Omental fat pad (tissue), 4 donors: ENCODE data around the gene ADAMTSL3. TPM values are rescaled to one million over a fixed set of nuclear protein-coding genes. Genes with fewer than 3 reads are reported as not detected.

Experiments used
- ATAC-seq: fragments of 150-250 bp; one replicate; pipeline ENCODE4 v1.9.1; 2016; ENCODE audit warnings: mild to moderate bottlenecking, moderate library complexity; ENCODE audit not compliant: low FRiP score
- DNase-seq: peaks from one replicate; pipeline ENCODE4 v3.0.0-alpha.2; 2019; ENCODE audit warnings: low spot score
- total RNA-seq, 4 donors: library from RNA; depleted of rRNA; stranded (reverse); fragments of >200 nt; gene quantifications; one replicate each; pipeline ENCODE4 v1.1.0, GENCODE V29; 2016
- TF ChIP-seq, protein P1 (sequence below), 3 donors: fragments of 450-650 bp; IDR thresholded peaks; one replicate each; pipeline ENCODE4 v1.5.1; 2016 to 2017; ENCODE audit warnings: antibody characterized with exemption in 3 of 3, mild to moderate bottlenecking in 3 of 3, moderate library complexity in 2 of 3

ADAMTSL3 gene
- total RNA-seq, 4 donors from 2014 or later = 4.9 to 28.1 (median 8.4) TPM

DNA sequence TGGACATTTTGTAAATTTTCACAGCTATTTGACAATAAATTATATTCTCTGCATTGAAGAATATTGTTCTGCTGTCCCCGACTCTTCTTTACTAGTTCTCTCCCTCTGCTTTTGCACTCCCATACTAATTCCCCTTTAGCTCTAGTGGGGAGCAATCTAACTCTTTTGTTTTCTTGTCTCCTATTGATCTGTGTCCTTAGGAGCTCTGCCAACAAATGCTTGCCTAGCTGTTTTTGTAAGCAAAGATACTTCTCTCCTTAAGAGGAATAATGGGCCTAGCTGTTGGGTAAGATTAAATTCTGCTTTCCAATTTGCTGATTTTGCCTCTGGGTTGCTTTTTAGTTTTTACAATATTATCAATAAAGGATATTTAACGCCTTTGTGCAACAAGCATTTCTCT lies 17.7 kb downstream of the ADAMTSL3 start:
- no peak for ATAC-seq
- DNase-seq = no peak
- TF ChIP-seq, protein P1, sequence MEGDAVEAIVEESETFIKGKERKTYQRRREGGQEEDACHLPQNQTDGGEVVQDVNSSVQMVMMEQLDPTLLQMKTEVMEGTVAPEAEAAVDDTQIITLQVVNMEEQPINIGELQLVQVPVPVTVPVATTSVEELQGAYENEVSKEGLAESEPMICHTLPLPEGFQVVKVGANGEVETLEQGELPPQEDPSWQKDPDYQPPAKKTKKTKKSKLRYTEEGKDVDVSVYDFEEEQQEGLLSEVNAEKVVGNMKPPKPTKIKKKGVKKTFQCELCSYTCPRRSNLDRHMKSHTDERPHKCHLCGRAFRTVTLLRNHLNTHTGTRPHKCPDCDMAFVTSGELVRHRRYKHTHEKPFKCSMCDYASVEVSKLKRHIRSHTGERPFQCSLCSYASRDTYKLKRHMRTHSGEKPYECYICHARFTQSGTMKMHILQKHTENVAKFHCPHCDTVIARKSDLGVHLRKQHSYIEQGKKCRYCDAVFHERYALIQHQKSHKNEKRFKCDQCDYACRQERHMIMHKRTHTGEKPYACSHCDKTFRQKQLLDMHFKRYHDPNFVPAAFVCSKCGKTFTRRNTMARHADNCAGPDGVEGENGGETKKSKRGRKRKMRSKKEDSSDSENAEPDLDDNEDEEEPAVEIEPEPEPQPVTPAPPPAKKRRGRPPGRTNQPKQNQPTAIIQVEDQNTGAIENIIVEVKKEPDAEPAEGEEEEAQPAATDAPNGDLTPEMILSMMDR (IDR thresholded peaks at IDR 0.05) = no peak

DNA sequence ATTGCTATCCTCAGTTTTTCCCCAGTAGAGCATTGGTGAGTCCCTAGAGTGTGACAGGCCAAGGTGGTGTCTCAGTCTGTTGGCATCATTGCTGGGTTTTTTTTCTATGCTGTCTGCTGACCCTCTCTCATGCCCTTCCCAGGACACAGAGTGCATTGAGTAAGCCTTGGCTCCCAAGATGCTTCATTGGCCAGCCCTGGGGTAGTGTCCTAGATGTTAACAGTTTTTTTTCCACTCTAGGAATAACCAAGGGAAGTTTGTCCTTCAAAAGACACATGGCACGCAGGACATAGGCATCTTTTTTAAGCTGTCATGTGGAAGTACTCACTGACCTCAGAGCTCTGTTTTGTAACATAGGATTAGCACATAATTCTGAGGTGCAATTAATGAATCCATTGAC lies 19.5 kb downstream of the ADAMTSL3 start:
- TF ChIP-seq, protein P1 (IDR thresholded peaks at IDR 0.05) = no peak
- DNase-seq (no peak), ATAC-seq (no peak)

DNA sequence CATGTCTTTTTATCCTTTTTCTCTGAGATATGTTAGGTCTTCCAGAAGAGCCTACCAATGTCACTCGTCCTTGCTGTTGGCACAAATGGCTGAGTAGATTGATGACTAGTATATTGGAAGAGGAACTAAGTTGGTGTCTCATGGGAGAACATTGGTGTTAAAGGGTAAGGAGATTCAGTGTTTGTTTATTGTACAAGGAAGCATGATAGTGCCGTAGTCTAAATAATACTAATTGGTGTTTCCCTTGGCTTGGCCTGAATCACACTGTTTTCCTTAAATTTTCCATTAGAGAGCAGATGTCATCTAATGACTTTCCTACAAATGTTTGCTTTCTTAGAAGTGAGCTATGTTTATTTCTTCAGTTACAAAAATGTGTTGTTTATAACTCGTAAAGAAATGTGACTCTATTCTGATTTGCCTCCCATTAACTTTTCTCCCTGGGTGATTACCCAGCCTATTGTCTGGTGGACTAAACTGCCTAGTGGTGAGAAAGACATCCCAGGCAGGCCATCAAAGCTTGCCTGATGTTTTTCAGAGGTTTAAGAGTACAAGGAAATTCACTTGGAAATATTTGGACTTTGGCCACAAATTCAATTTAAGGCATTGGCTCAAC lies 28.7 kb downstream of the ADAMTSL3 start:
- TF ChIP-seq, protein P1 (IDR thresholded peaks at IDR 0.05) = no peak
- no peak for ATAC-seq
- DNase-seq = no peak

DNA sequence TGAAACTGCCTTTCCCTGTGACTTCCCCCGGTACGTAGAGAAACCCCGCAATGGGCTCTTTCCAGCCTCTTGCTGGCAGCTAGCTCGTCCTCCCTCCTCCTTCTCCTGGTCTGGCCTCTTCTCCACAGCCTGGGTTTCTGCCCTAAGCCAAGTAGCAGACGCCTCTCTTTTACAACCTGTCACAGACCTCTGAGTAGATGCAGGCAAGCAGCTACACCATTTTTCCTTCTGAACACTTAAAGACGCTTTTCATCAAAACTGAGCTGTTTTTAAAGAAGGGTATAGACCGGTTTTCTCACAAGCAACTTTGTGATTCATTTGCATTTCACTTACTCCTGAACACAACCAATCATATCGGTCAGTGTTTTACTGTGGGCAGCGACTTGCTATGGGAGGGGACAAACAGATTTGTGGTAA lies 32.0 kb downstream of the ADAMTSL3 start:
- TF ChIP-seq, protein P1 (IDR thresholded peaks at IDR 0.05) = no peak
- ATAC-seq (no peak), DNase-seq (no peak)

DNA sequence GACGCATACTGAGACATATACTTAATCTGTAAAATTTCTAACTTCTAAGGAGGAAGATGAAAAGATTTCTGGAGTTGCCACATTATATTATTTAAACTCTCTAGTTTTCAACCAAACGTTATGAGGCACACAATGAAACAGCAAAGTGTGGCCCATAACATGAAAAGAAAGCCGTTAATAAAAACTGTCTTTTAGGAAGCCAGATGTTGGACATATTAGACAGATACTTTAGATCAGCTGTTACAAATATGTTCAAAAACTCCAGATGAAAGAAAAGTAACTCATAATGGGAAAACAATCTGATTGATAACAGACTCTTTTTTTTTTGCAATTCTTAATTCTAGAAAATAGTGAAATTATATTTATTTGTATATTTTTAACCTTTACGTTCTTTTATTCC lies 34.3 kb downstream of the ADAMTSL3 start:
- DNase-seq (no peak), ATAC-seq (no peak)
- TF ChIP-seq, protein P1 (IDR thresholded peaks at IDR 0.05) = no peak

DNA sequence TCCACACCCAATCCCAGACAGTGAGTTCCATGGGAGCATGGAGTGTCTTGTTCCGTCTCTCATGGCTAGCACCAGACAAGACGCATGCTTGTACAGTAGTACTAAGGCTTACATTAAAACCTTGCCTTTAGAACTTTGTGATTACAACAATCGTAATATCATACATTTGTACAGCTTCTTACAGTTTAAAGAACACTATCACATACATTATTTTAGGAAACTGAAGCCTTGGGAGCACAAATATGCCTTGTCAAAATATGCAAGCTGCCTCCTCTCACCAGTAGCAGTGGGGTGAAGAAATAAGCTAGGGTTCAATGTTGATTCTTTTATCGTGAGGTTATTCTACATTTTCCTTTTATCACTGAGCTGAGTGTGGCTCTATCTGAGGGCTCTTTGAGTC lies 36.8 kb downstream of the ADAMTSL3 start:
- DNase-seq (no peak), ATAC-seq (no peak)
- TF ChIP-seq, protein P1 (IDR thresholded peaks at IDR 0.05) = no peak
